ENCODE data around the gene ARHGDIB. TPM values are rescaled to one million over a fixed set of nuclear protein-coding genes. Genes with fewer than 3 reads are reported as not detected.

ARHGDIB gene
- total and polyA plus RNA-seq, 2 experiments from 2014 or later = 0.89 TPM; not detected in 1

- TF ChIP-seq CREB1 (CRISPR knock-in tag; IDR thresholded peaks at IDR 0.05; ENCODE audit: low read depth) = no peak
- TF ChIP-seq NANOG (IDR thresholded peaks at IDR 0.05; ENCODE audit: borderline replicate concordance) = no peak
- TF ChIP-seq ZNF114 (CRISPR knock-in tag; IDR thresholded peaks at IDR 0.05) = no peak
- no peak for TF ChIP-seq ZNF331 (CRISPR knock-in tag; IDR thresholded peaks at IDR 0.05; ENCODE audit: low read depth)
- TF ChIP-seq EZH2 (IDR thresholded peaks at IDR 0.05; ENCODE audit: low read depth, unreplicated experiment) = no peak
- TF ChIP-seq, protein P1, sequence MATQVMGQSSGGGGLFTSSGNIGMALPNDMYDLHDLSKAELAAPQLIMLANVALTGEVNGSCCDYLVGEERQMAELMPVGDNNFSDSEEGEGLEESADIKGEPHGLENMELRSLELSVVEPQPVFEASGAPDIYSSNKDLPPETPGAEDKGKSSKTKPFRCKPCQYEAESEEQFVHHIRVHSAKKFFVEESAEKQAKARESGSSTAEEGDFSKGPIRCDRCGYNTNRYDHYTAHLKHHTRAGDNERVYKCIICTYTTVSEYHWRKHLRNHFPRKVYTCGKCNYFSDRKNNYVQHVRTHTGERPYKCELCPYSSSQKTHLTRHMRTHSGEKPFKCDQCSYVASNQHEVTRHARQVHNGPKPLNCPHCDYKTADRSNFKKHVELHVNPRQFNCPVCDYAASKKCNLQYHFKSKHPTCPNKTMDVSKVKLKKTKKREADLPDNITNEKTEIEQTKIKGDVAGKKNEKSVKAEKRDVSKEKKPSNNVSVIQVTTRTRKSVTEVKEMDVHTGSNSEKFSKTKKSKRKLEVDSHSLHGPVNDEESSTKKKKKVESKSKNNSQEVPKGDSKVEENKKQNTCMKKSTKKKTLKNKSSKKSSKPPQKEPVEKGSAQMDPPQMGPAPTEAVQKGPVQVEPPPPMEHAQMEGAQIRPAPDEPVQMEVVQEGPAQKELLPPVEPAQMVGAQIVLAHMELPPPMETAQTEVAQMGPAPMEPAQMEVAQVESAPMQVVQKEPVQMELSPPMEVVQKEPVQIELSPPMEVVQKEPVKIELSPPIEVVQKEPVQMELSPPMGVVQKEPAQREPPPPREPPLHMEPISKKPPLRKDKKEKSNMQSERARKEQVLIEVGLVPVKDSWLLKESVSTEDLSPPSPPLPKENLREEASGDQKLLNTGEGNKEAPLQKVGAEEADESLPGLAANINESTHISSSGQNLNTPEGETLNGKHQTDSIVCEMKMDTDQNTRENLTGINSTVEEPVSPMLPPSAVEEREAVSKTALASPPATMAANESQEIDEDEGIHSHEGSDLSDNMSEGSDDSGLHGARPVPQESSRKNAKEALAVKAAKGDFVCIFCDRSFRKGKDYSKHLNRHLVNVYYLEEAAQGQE (IDR thresholded peaks at IDR 0.05; ENCODE audit: unreplicated experiment) = no peak
- no peak for TF ChIP-seq EZH2phosphoT487 (IDR thresholded peaks at IDR 0.05; ENCODE audit: unreplicated experiment)
- no peak for TF ChIP-seq POLR2AphosphoS5 (IDR thresholded peaks at IDR 0.05; ENCODE audit: low read depth)
- no peak for TF ChIP-seq STAT1 (IDR thresholded peaks at IDR 0.05; ENCODE audit: unreplicated experiment)
Measured at GRCh38 chr12:14920475-14921126, 40.8 kb downstream of the ARHGDIB start (continued).

DNA sequence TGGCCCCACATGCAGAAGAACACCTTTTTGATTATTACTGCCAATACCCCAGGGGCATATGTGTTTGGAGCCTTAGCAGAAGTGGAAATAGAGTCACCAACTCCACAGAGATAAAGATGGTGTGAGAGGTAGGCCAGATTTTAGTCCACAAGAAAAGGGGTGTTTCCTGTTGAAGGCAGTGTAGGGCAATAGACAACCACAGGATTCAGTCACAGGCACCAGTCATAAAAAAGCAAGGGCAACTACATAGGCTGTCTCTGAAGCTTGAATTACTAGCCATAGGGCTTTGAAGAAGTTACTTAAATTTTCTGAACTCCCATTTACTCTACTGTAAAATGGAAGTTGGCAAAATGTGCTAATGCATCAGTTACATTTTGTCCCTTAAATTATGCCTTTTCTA, 41.9 kb downstream of the ARHGDIB start:
- no peaks in the 10 kb centered on the region for H3F3A ChIP-seq (replicated peaks; ENCODE audit: low read depth)
- no peak for ATAC-seq
- no peak overlapping the region for H3K4me3 ChIP-seq
- H3K79me2 ChIP-seq (replicated peaks; ENCODE audit: insufficient read depth) = no peaks in the 10 kb centered on the region
- H3K9me2 ChIP-seq (ENCODE audit: insufficient read depth) = peaks cover 10% of the 10 kb centered on the region; the same call in 1 of the 2 replicates
- no peaks in the 10 kb centered on the region for H3K4me1 Mint-ChIP-seq
- H3K4me1 ChIP-seq (ENCODE audit: insufficient read depth) = no peaks in the 10 kb centered on the region
- no peaks in the 10 kb centered on the region for H3K36me3 ChIP-seq (ENCODE audit: insufficient read depth)
- peaks cover 2% of the 10 kb centered on the region for H3K27me3 Mint-ChIP-seq (ENCODE audit: insufficient read depth, low read depth, poor library complexity)
- no peaks in the 10 kb centered on the region for H3K36me3 Mint-ChIP-seq (ENCODE audit: low read depth)
- H3K27ac ChIP-seq (ENCODE audit: low read depth) = no peak overlapping the region
- no peak for DNase-seq (ENCODE audit: low spot score)
- H4K20me1 ChIP-seq (replicated peaks; ENCODE audit: insufficient read depth) = no peaks in the 10 kb centered on the region
- no peak overlapping the region for H3K4me3 Mint-ChIP-seq
- H3K27me3 ChIP-seq (ENCODE audit: insufficient read depth) = no peaks in the 10 kb centered on the region
- H3K9me3 Mint-ChIP-seq = no peaks in the 10 kb centered on the region
- no peak overlapping the region for H3K4me2 ChIP-seq
- H2AFZ ChIP-seq = no peak overlapping the region
- H3K27ac Mint-ChIP-seq = no peak overlapping the region
- TF ChIP-seq, protein P1 (IDR thresholded peaks at IDR 0.05; ENCODE audit: unreplicated experiment) = no peak
- TF ChIP-seq JUNB (IDR thresholded peaks at IDR 0.05; ENCODE audit: unreplicated experiment) = no peak
- TF ChIP-seq, protein P2, sequence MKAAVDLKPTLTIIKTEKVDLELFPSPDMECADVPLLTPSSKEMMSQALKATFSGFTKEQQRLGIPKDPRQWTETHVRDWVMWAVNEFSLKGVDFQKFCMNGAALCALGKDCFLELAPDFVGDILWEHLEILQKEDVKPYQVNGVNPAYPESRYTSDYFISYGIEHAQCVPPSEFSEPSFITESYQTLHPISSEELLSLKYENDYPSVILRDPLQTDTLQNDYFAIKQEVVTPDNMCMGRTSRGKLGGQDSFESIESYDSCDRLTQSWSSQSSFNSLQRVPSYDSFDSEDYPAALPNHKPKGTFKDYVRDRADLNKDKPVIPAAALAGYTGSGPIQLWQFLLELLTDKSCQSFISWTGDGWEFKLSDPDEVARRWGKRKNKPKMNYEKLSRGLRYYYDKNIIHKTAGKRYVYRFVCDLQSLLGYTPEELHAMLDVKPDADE (IDR thresholded peaks at IDR 0.05) = no peak
- no peak for TF ChIP-seq ZNF114 (CRISPR knock-in tag; IDR thresholded peaks at IDR 0.05)
- TF ChIP-seq, protein P3, sequence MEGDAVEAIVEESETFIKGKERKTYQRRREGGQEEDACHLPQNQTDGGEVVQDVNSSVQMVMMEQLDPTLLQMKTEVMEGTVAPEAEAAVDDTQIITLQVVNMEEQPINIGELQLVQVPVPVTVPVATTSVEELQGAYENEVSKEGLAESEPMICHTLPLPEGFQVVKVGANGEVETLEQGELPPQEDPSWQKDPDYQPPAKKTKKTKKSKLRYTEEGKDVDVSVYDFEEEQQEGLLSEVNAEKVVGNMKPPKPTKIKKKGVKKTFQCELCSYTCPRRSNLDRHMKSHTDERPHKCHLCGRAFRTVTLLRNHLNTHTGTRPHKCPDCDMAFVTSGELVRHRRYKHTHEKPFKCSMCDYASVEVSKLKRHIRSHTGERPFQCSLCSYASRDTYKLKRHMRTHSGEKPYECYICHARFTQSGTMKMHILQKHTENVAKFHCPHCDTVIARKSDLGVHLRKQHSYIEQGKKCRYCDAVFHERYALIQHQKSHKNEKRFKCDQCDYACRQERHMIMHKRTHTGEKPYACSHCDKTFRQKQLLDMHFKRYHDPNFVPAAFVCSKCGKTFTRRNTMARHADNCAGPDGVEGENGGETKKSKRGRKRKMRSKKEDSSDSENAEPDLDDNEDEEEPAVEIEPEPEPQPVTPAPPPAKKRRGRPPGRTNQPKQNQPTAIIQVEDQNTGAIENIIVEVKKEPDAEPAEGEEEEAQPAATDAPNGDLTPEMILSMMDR (conservative IDR thresholded peaks at IDR 0.05; ENCODE audit: low read depth in 2 of 2) = no peak
- no peak for TF ChIP-seq EZH2phosphoT487 (IDR thresholded peaks at IDR 0.05; ENCODE audit: unreplicated experiment)
